ENCODE measurements around the gene MMP25.

Gene MMP25

GRCh38 chr16:3032624-3033023, 13.7 kb upstream of the MMP25 start:
- DNase-seq (ENCODE audit: low spot score), result no peak
- TF ChIP-seq CTCF (IDR thresholded peaks at IDR 0.05), result no peak
- no peak overlapping the region for H3K27ac ChIP-seq
- no peak overlapping the region for H3K4me3 ChIP-seq

GRCh38 chr16:3035289-3035971, 10.9 kb upstream of the MMP25 start:
- H3K27ac ChIP-seq, result no peak overlapping the region
- no peak for TF ChIP-seq CTCF (IDR thresholded peaks at IDR 0.05)
- DNase-seq (ENCODE audit: low spot score), result no peak
- no peak overlapping the region for H3K4me3 ChIP-seq

GRCh38 chr16:3035972-3036725, 10.2 kb upstream of the MMP25 start:
- peak overlapping the region; percentile 44 for H3K4me3 ChIP-seq
- DNase-seq (ENCODE audit: low spot score), result no peak
- TF ChIP-seq CTCF (IDR thresholded peaks at IDR 0.05), result no peak
- H3K27ac ChIP-seq, result no peak overlapping the region

- Histone ChIP-seq H3K27ac (no peak within 1 kb of the TSS), H3K4me3 (peak within 1 kb of the TSS; percentile 44)
- TF ChIP-seq CTCF (IDR thresholded peaks at IDR 0.05), result no peak
- no peak for DNase-seq (ENCODE audit: low spot score)
These were observed 9.5 kb upstream of the MMP25 start, which contains the start of gene BICDL2 for GRCh38 chr16:3036726-3037315. Gene BICDL2 (minus strand): TSS chr16:3036944. CDS start chr16:3035496, 1,448 bp downstream.

GRCh38 chr16:3038256-3038655, 8.1 kb upstream of the MMP25 start:
- no peak overlapping the region for H3K4me3 ChIP-seq
- DNase-seq (ENCODE audit: low spot score), result no peak
- TF ChIP-seq CTCF (IDR thresholded peaks at IDR 0.05), result no peak
- no peak overlapping the region for H3K27ac ChIP-seq

- no peak for DNase-seq (ENCODE audit: low spot score)
- no peak for TF ChIP-seq CTCF (IDR thresholded peaks at IDR 0.05)
- Histone ChIP-seq H3K27ac (no peak overlapping the region), H3K4me3 (no peak overlapping the region)
These were observed 7.5 kb upstream of the MMP25 start for GRCh38 chr16:3038896-3039295.

All from coronary artery (tissue), 2 donors.